Transverse colon (tissue), 4 donors: ENCODE data around the gene ZNF76.

Source experiments
- EP300 ChIP-seq: sonication (generic); formaldehyde crosslinking; IDR thresholded peaks from one replicate; pipeline ENCODE4 v1.6.1; 2017; ENCODE audit warnings: antibody characterized with exemption, low read depth
- POLR2A ChIP-seq: fragments of 450-650 bp; IDR thresholded peaks from one replicate; pipeline ENCODE4 v1.6.1; 2016; ENCODE audit warnings: antibody characterized with exemption, mild to moderate bottlenecking, moderate library complexity
- POLR2AphosphoS5 ChIP-seq, 3 donors: sonication (generic); formaldehyde crosslinking; IDR thresholded peaks; one replicate each; pipeline ENCODE4 v1.6.1; 2016; ENCODE audit warnings: antibody characterized with exemption in 3 of 3
- TF ChIP-seq, protein P1 (sequence below), 5 experiments: fragments of 200-600 bp in 3 of 5; fragments of 450-650 bp in 2 of 5; sonication (generic) in 3 of 5; IDR thresholded peaks; 1 replicate in 2 of 5; 2 replicates in 3 of 5; pipeline ENCODE4 v1.5.1; 2016 to 2017; ENCODE audit warnings: antibody characterized with exemption in 5 of 5, inconsistent platforms in 3 of 5, mild to moderate bottlenecking in 2 of 5, moderate library complexity in 1 of 5

DNA sequence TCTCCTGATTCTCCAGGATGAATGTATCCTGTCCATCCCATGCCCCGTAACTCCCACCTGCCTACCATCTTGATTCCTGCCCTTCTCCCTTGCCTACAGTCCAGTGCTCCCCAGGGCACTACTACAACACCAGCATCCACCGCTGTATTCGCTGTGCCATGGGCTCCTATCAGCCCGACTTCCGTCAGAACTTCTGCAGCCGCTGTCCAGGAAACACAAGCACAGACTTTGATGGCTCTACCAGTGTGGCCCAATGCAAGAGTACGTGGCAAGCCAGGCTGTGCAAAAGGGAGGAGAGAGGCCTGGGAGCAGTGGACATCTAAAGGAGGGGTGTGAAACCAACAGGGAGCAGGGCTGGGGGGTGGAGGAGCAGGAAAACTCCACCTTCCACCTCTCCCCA lies 15.0 kb upstream of the ZNF76 start:
- TF ChIP-seq, protein P1, sequence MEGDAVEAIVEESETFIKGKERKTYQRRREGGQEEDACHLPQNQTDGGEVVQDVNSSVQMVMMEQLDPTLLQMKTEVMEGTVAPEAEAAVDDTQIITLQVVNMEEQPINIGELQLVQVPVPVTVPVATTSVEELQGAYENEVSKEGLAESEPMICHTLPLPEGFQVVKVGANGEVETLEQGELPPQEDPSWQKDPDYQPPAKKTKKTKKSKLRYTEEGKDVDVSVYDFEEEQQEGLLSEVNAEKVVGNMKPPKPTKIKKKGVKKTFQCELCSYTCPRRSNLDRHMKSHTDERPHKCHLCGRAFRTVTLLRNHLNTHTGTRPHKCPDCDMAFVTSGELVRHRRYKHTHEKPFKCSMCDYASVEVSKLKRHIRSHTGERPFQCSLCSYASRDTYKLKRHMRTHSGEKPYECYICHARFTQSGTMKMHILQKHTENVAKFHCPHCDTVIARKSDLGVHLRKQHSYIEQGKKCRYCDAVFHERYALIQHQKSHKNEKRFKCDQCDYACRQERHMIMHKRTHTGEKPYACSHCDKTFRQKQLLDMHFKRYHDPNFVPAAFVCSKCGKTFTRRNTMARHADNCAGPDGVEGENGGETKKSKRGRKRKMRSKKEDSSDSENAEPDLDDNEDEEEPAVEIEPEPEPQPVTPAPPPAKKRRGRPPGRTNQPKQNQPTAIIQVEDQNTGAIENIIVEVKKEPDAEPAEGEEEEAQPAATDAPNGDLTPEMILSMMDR (IDR thresholded peaks at IDR 0.05), result no peak
- TF ChIP-seq POLR2AphosphoS5 (IDR thresholded peaks at IDR 0.05), result no peak
- TF ChIP-seq EP300, result no peak
- no peak for TF ChIP-seq POLR2A
